Loucy (cell line): ENCODE data around the gene DNMBP.
A peak's percentile ranks its signal among the peaks of the same experiment; 100 is the strongest.
"Not testable (repeated sequence)": the region's sequence is repeated elsewhere in the genome, so short reads cannot be mapped to it uniquely, and the experiment has no call there.

Experiments used
- H2AFZ ChIP-seq: fragments of 200-600 bp; sonication (generic); 2 replicates; pipeline ENCODE4 v1.6.0; 2016; ENCODE audit warnings: antibody characterized with exemption, mild to moderate bottlenecking, low read length, moderate library complexity
- H3F3A ChIP-seq: fragments of 200-600 bp; 2 replicates; pipeline ENCODE4 v1.6.0; 2016; ENCODE audit warnings: antibody characterized with exemption, low read depth, mild to moderate bottlenecking
- H3K27me3 ChIP-seq: fragments of 200-600 bp; sonication (generic); 2 replicates; pipeline ENCODE4 v1.6.1; 2014; ENCODE audit warnings: low read length, mild to moderate bottlenecking; ENCODE audit not compliant: insufficient read depth, poor library complexity, severe bottlenecking
- H3K36me3 ChIP-seq: fragments of 200-600 bp; sonication (generic); 2 replicates; pipeline ENCODE4 v1.6.1; 2016; ENCODE audit warnings: low read length; ENCODE audit not compliant: insufficient read depth
- H3K4me1 ChIP-seq: fragments of 200-600 bp; sonication (generic); 2 replicates; pipeline ENCODE4 v1.5.1; 2014; ENCODE audit warnings: low read length, mild to moderate bottlenecking; ENCODE audit not compliant: insufficient read depth, poor library complexity, severe bottlenecking
- H3K4me2 ChIP-seq: fragments of 200-600 bp; sonication (generic); 2 replicates; pipeline ENCODE4 v1.6.0; 2014; ENCODE audit warnings: antibody characterized with exemption, low read length, low read depth, mild to moderate bottlenecking; ENCODE audit not compliant: poor library complexity, severe bottlenecking
- H3K4me3 ChIP-seq: fragments of 200-600 bp; sonication (generic); 2 replicates; pipeline ENCODE4 v1.5.1; 2014; ENCODE audit warnings: low read length, mild to moderate bottlenecking, mixed read lengths; ENCODE audit not compliant: poor library complexity, severe bottlenecking
- H3K79me2 ChIP-seq: fragments of 200-600 bp; sonication (generic); 2 replicates; pipeline ENCODE4 v1.6.1; 2014; ENCODE audit warnings: low read length; ENCODE audit not compliant: insufficient read depth
- H3K9ac ChIP-seq: fragments of 200-600 bp; sonication (generic); 2 replicates; pipeline ENCODE4 v1.6.0; 2014; ENCODE audit warnings: mild to moderate bottlenecking, low read depth, low read length, moderate library complexity; ENCODE audit not compliant: poor library complexity, severe bottlenecking
- H3K9me2 ChIP-seq: fragments of 200-600 bp; sonication (generic); replicated peaks from 2 replicates; pipeline ENCODE4 v1.6.1; 2016; ENCODE audit warnings: low read depth, low read length, mixed read lengths
- H3K9me3 ChIP-seq: fragments of 200-600 bp; sonication (generic); 2 replicates; pipeline ENCODE4 v1.6.1; 2014; ENCODE audit warnings: mild to moderate bottlenecking, antibody characterized with exemption, low read length, low read depth; ENCODE audit not compliant: insufficient read depth
- H4K20me1 ChIP-seq: fragments of 200-600 bp; sonication (generic); 2 replicates; pipeline ENCODE4 v1.6.0; 2014; ENCODE audit warnings: antibody characterized with exemption, low read length, mild to moderate bottlenecking; ENCODE audit not compliant: insufficient read depth, poor library complexity, severe bottlenecking
- EZH2phosphoT487 ChIP-seq: fragments of 200-600 bp; IDR thresholded peaks from 2 replicates; pipeline ENCODE4 v1.6.1; 2018; ENCODE audit warnings: antibody characterized with exemption, mild to moderate bottlenecking, moderate library complexity, borderline replicate concordance
- TF ChIP-seq, protein P1 (sequence below): fragments of 200-600 bp; sonication (generic); conservative IDR thresholded peaks from 2 replicates; pipeline ENCODE4 v1.5.1; 2014; ENCODE audit warnings: mild to moderate bottlenecking, antibody characterized with exemption, low read length

Gene DNMBP

DNA sequence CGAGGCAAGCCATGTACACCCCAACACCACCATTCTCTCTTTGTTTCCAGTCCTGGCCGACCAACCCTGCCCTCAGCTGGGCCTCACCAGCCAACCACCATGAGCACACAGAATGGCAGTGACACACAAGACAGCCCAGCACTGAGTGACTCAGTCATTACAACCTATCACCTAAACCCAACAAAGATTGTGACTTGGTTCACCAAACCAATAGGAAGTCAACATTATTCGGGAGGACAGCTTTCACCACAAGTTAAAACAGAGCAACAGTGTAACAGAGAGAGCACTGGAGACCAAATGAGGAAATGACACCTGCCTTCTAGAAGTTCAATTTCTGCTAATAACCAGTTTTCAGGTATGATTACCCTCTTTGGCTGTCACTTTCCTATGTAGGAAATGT is 72.1 kb downstream of the DNMBP start:
- Histone ChIP-seq H2AFZ (no peak overlapping the region), H3K79me2 (no peaks in the 10 kb centered on the region), H3K9me2 (no peaks in the 10 kb centered on the region), H3K9me3 (no peaks in the 10 kb centered on the region), H3K4me1 (no peaks in the 10 kb centered on the region), H3K4me2 (no peak overlapping the region), H4K20me1 (no peaks in the 10 kb centered on the region), H3K4me3 (no peak overlapping the region), H3K36me3 (no peaks in the 10 kb centered on the region), H3F3A (no peaks in the 10 kb centered on the region), H3K27me3 (no peaks in the 10 kb centered on the region), H3K9ac (no peak overlapping the region)
- no peak for TF ChIP-seq EZH2phosphoT487
- TF ChIP-seq, protein P1, sequence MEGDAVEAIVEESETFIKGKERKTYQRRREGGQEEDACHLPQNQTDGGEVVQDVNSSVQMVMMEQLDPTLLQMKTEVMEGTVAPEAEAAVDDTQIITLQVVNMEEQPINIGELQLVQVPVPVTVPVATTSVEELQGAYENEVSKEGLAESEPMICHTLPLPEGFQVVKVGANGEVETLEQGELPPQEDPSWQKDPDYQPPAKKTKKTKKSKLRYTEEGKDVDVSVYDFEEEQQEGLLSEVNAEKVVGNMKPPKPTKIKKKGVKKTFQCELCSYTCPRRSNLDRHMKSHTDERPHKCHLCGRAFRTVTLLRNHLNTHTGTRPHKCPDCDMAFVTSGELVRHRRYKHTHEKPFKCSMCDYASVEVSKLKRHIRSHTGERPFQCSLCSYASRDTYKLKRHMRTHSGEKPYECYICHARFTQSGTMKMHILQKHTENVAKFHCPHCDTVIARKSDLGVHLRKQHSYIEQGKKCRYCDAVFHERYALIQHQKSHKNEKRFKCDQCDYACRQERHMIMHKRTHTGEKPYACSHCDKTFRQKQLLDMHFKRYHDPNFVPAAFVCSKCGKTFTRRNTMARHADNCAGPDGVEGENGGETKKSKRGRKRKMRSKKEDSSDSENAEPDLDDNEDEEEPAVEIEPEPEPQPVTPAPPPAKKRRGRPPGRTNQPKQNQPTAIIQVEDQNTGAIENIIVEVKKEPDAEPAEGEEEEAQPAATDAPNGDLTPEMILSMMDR: no peak

DNA sequence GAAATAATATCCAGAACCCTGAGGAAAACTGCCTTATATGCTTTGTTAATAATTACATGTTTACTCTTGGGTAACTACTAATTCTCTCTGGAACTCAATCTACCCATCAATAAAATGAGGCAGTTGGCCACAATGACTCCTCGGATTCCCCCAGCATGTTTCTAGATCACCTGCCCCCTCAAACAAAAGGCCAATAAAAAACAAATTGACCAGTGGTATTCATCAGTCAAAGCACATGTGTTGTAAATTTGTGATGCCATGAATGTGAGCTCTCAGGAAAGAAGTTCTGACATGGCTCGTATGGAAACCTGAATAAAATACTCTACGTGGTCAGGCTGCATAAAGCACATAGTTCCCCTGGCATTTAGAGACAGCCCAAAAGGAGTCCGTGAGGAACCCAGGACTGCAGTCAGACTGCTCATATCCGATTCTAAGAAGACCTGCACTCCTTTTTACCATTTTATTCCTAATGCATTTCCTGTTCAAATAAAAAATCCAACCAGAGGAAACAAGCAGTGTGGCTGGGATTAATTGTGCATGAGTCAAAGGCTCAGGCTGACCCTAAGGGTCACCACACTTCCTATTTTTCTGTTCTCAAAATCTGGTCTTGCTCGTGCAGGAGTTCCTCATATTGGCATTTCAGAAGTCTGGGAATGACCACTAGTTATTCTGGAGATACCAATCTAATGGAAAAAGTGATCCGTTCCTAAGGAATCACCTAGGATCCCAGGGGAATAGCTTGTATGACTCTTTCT is 77.4 kb downstream of the DNMBP start:
- H3K9ac ChIP-seq: not testable (repeated sequence)

DNA sequence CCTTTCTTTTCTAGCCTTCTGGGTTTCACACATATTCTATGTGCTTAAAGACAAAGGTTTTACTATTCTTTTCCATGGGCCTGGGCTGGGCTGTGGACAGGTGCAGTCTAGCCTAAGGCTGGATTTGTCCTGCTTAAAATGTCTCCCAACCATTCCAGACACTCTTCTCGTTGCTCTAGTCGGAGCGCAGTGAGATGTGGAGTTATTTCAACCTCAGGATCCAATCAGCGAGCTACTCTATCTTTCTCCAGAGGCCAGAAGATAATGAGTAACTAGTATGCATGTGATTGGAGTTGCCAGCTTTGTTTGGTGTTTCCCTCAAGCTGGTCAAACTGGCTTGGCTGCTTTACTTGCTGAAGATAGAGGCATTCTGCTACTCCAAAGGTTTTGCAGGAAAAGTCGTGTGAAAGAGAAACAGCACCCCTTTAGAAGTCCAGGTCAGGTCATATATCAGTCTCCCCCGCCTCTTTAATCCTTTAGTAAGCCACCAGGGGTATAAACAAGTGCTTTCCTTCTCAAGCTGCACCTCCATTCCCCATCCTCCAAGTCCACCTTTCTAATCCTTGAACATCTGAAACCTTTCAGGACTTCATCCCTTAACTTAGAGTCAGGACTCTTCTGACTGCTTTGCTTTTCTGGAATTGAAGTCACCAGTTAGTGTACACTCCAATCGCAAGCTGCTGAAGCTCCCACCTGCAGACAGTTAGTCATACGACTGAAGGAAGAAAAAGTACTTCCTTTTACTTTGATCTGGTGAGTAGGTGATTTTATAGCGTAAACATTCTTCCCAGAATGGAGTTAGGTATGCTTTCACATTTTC is 78.8 kb downstream of the DNMBP start:
- Histone ChIP-seq H3K9me3 (no peaks in the 10 kb centered on the region), H4K20me1 (no peaks in the 10 kb centered on the region), H3F3A (no peaks in the 10 kb centered on the region), H3K9ac (no peak overlapping the region), H3K27me3 (no peaks in the 10 kb centered on the region), H3K4me3 (no peak overlapping the region), H3K9me2 (no peaks in the 10 kb centered on the region), H3K4me1 (peaks cover 10% of the 10 kb centered on the region), H2AFZ (no peak overlapping the region), H3K79me2 (no peaks in the 10 kb centered on the region), H3K36me3 (no peaks in the 10 kb centered on the region), H3K4me2 (peak overlapping the region; percentile 27)
- TF ChIP-seq EZH2phosphoT487: no peak
- TF ChIP-seq, protein P1: no peak

More for the DNA sequence above, 77.4 kb downstream of the DNMBP start:
- not testable (repeated sequence) for H3K4me3 ChIP-seq, H3K79me2 ChIP-seq, H3K36me3 ChIP-seq, H3K4me2 ChIP-seq, H3K9me2 ChIP-seq, H4K20me1 ChIP-seq, H2AFZ ChIP-seq, H3F3A ChIP-seq, H3K27me3 ChIP-seq, H3K4me1 ChIP-seq, H3K9me3 ChIP-seq
